ENCODE data around the gene GSX2.
"Not testable (repeated sequence)": the region's sequence is repeated elsewhere in the genome, so short reads cannot be mapped to it uniquely, and the experiment has no call there.

GSX2 gene
- total RNA-seq: 0 to 0.06 reads per million in 2 experiments

GRCh38 chr4:54099748-54100574 lies at the start of gene GSX2:
Gene GSX2, plus strand, starts transcription at chr4:54100163. Its CDS starts 182 bp downstream, at chr4:54100345.
- no peak for DNase-seq (ENCODE audit: low read depth)

- no peak for DNase-seq (ENCODE audit: low read depth)
Observed at GRCh38 chr4:54050214-54050904, 49.6 kb upstream of the GSX2 start.

- not testable (repeated sequence) for DNase-seq (ENCODE audit: low read depth)
Observed at GRCh38 chr4:54053322-54053721, 46.6 kb upstream of the GSX2 start.

DNA sequence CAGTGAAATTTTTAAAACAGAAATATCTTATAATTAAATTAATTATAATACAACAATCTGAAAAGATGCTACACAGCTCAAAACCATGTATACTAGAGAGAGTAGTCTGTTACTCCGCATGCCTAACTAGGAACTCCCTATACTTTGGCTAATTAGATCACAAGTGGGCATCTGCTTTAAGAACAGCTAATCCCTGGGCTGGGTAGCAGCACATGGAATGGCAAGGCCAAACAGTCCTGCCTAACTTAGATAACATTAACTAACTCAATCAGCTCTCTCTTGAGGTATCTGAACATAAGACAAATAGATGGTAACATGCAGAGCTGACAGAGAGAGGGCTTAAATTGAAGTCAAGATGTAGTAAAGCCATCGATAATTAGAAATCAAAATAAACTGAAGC lies 45.5 kb upstream of the GSX2 start:
- no peak for DNase-seq (ENCODE audit: low read depth)

GRCh38 chr4:54055494-54055893 lies 44.5 kb upstream of the GSX2 start:
- DNase-seq (ENCODE audit: low read depth): no peak

GRCh38 chr4:54056360-54056759 lies 43.6 kb upstream of the GSX2 start:
- no peak for DNase-seq (ENCODE audit: low read depth)

DNA sequence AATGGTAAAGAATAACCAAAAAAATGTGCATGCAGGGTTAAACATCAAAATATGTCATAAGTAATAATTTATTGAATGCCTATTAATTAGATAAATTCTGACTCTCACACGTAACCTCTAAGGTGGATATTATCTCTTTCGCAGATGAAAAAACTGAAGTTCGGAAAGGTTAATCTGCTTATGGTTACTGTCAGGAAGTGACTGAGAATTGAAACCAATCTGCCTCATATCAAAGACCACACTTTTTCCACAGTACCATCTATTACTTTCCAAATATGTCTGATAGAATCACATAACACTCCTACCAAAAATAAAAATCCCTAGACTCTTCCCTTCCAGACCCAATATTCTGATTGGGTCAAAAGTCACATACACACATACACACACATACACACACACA lies 41.8 kb upstream of the GSX2 start:
- DNase-seq (ENCODE audit: low read depth): no peak

- DNase-seq (ENCODE audit: low read depth): no peak
Observed at GRCh38 chr4:54060116-54060515, 39.8 kb upstream of the GSX2 start.

- no peak for DNase-seq (ENCODE audit: low read depth)
Observed at GRCh38 chr4:54061067-54061466, 38.9 kb upstream of the GSX2 start.

DNA sequence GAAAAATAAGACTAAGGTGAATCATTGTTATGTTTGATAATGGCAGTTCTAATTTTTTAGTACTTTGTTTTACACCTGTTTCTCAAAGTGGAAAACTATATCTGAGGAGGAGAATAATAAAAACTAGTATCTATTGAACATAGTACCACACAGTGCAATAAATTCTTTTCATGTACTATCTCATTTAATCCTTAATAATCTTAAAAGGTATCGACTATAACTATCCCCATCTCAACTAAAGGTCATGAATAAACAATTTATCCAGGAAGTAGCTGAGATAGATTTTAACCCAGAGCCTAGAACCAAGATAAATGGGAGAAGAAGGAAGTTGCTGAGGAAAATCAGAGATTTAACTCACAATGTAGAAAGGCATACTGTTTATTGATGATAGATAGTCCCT lies 38.1 kb upstream of the GSX2 start:
- DNase-seq (ENCODE audit: low read depth): no peak

DNA sequence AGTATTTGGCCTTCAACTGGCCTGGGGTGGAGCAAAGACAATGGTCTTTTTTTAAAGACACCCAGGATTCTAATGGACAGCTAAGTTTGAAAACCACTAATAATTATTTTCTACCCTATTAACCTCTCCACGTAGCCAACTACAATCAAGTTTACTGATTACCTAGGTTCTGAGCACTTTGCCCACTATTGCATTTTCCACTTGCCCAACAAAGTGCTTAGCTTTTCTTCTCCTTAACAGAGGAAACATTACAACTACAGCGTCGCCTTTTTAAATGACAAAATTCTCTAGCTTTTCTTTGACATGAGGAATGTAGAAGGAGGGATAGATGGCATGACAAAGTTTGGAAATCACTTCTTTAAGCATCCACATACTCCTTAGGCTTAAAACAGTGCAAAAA lies 37.6 kb upstream of the GSX2 start:
- no peak for DNase-seq (ENCODE audit: low read depth)

DNA sequence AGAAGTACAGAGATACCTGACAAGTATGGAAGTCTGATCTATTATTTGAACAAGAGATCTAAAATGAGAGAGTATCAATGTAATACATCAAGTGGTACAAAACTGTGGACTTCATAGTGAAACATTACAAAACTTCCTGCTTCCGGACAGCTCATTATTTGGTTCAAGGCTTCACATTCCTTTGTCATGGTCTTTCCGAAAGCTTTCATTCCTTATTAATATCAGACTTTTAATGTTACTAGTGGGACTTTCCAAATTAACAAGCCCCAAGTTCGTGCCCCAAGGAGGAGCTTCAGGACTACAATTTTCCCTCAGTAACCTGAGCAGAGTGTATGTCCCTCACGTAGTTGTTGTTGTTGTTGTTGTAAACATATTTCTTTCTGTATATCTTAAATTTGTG lies 36.7 kb upstream of the GSX2 start:
- DNase-seq (ENCODE audit: low read depth): no peak

DNA sequence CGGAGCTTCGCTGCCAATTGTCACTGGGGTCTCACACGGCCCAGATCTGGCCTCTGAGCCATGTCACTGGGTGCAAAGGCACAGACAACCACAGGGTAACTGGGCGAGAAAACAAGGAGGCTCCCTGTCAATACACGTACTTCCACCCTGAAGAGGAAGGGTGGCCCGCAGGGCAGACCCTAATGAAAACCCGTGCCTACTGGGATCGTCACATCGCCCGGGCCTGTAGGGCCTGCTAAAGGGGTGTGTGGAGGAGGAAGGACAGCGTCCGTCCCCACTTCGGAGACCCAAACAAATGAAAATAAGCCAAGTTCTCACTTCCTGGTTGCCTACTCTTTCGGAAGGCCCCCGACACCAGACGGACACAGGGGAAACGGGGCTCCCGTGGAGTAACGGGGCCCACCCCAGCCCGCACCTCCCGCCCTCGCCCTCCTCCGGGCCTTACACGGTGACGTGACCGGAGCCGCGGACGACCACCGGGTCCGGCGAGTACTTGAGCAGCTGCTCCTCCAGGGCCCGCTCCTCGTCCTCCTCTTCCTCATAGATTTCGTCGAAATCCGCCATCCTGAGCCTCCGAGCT lies 36.1 kb upstream of the GSX2 start:
- DNase-seq (ENCODE audit: low read depth): peak; percentile 22

DNA sequence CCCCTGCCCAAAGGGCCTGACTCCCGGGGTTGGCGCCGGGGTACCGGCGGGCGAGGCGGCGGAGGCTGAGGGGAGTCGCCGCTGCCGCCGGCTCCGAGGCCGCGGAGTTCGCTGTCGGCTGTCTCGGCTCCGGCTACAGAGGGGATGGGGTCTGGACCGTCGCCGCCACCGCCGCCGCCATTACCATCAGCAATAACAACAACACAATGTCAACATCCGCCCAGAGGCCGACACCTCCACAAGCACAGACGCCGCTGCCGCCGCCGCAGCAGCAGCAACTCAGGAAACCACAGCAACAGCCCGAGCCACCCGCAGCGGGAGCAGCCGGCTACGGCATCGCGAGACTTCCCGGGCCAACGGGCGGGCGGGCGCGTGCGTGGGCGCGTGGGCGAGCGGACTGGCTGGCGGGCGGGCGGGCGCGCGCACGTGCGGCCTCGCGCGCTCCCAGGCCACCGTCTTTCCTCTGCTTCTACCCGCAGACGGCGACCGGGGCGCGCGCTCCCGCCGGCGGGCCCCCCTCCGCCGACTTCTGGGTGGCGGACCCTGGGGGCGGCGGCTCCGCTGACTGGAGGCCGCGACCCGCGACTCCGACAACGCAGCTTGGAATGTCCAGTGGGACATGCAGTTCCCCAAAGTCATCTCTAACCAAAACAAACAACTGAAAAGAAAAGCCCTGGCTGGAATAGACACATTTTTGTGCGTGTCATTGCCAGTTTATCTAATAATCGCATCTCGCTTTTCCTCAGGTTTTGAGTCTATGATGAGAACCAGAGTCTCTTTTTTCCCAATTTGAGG lies 35.4 kb upstream of the GSX2 start, which contains the start of gene CHIC2:
Gene CHIC2, minus strand, starts transcription at position 289 of the 795 bp plus-strand sequence. CDS start 305 bp downstream, outside the sequence.
- DNase-seq (ENCODE audit: low read depth): peak; percentile 96

GRCh38 chr4:54065282-54066087 lies 34.5 kb upstream of the GSX2 start:
- DNase-seq (ENCODE audit: low read depth): no peak

- no peak for DNase-seq (ENCODE audit: low read depth)
Observed at GRCh38 chr4:54066088-54066415, 33.9 kb upstream of the GSX2 start.

DNA sequence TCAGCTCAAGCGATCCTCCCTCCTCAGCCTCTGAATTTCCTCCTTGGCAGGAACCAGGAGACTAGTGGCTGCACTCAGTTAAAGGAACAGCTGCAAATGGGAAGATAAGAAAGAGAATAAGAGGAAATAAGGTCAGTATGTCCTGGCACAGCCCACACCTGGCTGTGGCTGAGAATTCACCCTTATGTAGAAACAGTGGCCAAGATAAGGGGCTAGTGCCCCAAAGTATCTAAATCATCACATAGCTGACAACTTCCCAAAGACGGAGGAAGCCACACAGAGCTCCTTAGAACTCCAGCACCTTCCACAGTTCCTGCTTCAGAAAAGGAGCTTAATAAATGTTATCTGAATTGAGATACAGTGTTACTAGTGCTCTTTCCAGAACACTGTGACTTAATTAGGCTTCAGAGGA lies 33.2 kb upstream of the GSX2 start:
- DNase-seq (ENCODE audit: low read depth): no peak

DNA sequence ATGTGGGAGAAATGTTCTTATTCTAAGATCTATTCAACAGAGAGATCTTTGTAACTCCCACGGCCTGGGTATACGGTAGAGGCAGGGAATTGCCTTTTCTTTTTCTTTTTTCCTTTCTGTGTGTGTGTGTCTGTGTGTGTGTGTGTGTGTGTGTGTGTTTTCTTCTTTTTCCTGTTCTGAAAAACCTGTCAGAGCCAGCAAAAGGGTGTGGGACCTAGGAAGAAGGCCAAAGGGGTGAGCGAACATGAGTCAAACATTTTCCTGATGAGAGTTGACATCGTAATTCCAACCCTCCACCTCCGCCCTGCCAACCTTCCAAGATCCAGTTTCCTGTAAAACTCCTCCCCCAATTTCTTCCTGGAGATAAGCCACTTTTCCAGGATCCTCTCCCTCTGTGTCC lies 32.8 kb upstream of the GSX2 start:
- no peak for DNase-seq (ENCODE audit: low read depth)

DNA sequence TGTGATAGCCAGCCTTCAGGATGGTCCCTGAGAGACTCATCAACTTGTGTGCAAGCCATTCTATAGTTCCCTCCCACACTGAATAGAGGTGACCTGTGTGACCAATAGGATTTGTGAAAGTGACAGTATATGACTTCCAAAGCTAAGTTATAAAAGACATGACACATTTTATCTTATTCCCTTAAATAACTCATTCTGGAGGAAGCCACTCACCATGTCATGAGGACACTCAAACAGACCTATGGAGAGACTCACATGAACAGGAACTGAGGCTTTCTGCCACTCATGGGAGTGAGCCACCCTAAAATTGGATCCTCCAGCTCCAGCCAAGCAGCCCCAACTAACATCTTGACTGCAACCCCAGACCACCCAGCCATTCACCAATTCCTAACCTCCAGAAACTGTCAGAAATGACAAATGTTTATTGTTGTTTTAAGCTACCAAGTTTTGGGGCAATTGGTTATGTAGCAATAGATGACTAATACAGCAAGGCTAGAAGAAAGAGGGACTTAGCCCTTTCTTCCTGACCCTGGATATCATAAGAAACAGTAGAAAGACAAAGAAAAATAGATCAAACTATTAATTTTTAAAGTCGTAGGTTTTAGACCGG lies 26.6 kb upstream of the GSX2 start:
- no peak for DNase-seq (ENCODE audit: low read depth)

- no peak for DNase-seq (ENCODE audit: low read depth)
Observed at GRCh38 chr4:54074381-54074780, 25.6 kb upstream of the GSX2 start.

GRCh38 chr4:54076673-54077072 lies 23.3 kb upstream of the GSX2 start:
- DNase-seq (ENCODE audit: low read depth): no peak

Measured in T follicular helper cell (primary cell).